Karpas-422 (cell line): Measurements from ENCODE around the gene ELL. TPM values are rescaled to one million over a fixed set of nuclear protein-coding genes. Genes with fewer than 3 reads are reported as not detected.

Source experiments
- DNase-seq: peaks from one replicate; pipeline ENCODE4 v3.0.0-alpha.2; 2015
- H2AFZ ChIP-seq: fragments of 200-600 bp; sonication (generic); 2 replicates; pipeline ENCODE4 v1.6.1; 2014; ENCODE audit warnings: antibody characterized with exemption, low read length, mixed read lengths
- H3K27ac ChIP-seq: fragments of 200-600 bp; sonication (generic); 2 replicates; pipeline ENCODE4 v1.5.1; 2014; ENCODE audit warnings: mild to moderate bottlenecking, low read length, moderate library complexity
- H3K27me3 ChIP-seq: fragments of 200-600 bp; sonication (generic); 2 replicates; pipeline ENCODE4 v1.6.1; 2014; ENCODE audit warnings: low read length, mixed read lengths
- H3K36me3 ChIP-seq: fragments of 200-600 bp; sonication (generic); 2 replicates; pipeline ENCODE4 v1.6.1; 2014; ENCODE audit warnings: low read length, mixed read lengths; ENCODE audit not compliant: insufficient read depth
- H3K4me1 ChIP-seq: fragments of 200-600 bp; sonication (generic); 2 replicates; pipeline ENCODE4 v1.6.1; 2014; ENCODE audit warnings: mild to moderate bottlenecking, low read length, mixed read lengths
- H3K4me2 ChIP-seq: fragments of 200-600 bp; sonication (generic); 2 replicates; pipeline ENCODE4 v1.6.1; 2014; ENCODE audit warnings: low read length, low read depth, mild to moderate bottlenecking; ENCODE audit not compliant: poor library complexity, severe bottlenecking
- H3K4me3 ChIP-seq: fragments of 200-600 bp; sonication (generic); 2 replicates; pipeline ENCODE4 v1.5.1; 2014; ENCODE audit warnings: mild to moderate bottlenecking, antibody characterized with exemption, low read length, mixed read lengths
- H3K79me2 ChIP-seq: fragments of 200-600 bp; sonication (generic); 2 replicates; pipeline ENCODE4 v1.6.1; 2014; ENCODE audit warnings: mild to moderate bottlenecking, low read length, mixed read lengths
- H3K9ac ChIP-seq: fragments of 200-600 bp; sonication (generic); 2 replicates; pipeline ENCODE4 v1.6.0; 2014; ENCODE audit warnings: low read length
- H3K9me2 ChIP-seq: fragments of 200-600 bp; sonication (generic), shearing (Covaris generic); replicated peaks from 2 replicates; pipeline ENCODE4 v1.6.0; 2014; ENCODE audit warnings: mild to moderate bottlenecking, low read length, moderate library complexity; ENCODE audit not compliant: insufficient read depth
- H3K9me3 ChIP-seq: fragments of 300-700, 200-600 bp; sonication (generic); 2 replicates; pipeline ENCODE4 v1.6.1; 2014; ENCODE audit warnings: low read length, mixed read lengths
- H4K20me1 ChIP-seq: fragments of 200-600 bp; sonication (generic); 2 replicates; pipeline ENCODE4 v1.6.1; 2014; ENCODE audit warnings: mild to moderate bottlenecking, antibody characterized with exemption, low read length, low read depth; ENCODE audit not compliant: insufficient read depth
- total RNA-seq: library from RNA; depleted of rRNA; stranded (reverse); fragments of >200 nt; shearing (Covaris generic); gene quantifications from 2 replicates; pipeline ENCODE4 v1.2.3, GENCODE V29; 2014; ENCODE audit warnings: low replicate concordance

ELL gene
- total RNA-seq, 1 experiment from 2014 or later = 10.9 TPM

DNA sequence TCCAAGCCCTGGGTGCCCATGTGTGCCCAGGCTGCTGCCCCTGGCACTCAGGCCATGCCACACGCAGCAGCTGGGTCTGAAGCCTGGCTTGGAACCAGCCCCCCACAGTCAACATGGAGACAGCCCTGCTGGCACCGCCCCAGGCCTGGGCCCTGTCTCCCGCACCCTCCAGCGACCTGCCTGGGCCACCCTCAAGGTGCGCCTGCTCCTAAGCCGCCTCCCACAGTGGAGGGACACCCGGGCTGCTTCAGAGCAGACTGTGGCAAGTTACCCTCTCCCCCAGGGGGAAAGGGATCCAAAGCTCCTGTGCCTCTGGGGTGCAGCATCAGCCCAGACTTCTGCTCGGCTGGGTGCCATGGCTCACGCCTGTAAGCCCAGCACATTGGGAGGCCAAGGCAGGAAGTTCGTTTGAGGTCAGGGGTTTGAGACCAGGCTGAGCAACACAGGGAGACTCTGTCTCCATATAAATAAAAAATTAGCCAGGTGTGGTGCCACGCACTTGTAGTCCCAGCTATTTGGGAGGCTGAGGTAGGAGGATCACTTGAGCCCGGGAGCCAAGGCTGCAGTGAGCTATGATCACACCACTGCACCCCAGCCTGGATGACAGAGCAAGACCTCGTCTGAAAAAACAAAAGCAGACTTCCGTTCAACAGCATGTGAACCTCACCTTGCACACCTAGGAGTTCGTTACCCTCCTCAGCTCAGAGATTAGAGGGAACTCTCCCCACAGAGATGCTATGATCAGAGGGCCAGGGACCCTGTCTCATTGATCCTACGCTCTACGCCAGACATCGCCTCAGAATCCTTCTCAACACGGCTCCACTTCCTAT, 15.6 kb downstream of the ELL start:
- H3K9me2 ChIP-seq = no peaks in the 10 kb centered on the region
- H3K4me1 ChIP-seq = peaks cover 47% of the 10 kb centered on the region
- H3K27ac ChIP-seq = no peak overlapping the region
- peaks cover 97% of the 10 kb centered on the region for H3K79me2 ChIP-seq
- H2AFZ ChIP-seq = no peak overlapping the region
- no peak overlapping the region for H3K4me3 ChIP-seq
- DNase-seq = no peak
- H3K27me3 ChIP-seq = no peaks in the 10 kb centered on the region
- no peak overlapping the region for H3K9ac ChIP-seq
- no peaks in the 10 kb centered on the region for H3K9me3 ChIP-seq
- H3K4me2 ChIP-seq = no peak overlapping the region
- no peaks in the 10 kb centered on the region for H3K36me3 ChIP-seq
- peaks cover 48% of the 10 kb centered on the region for H4K20me1 ChIP-seq

DNA sequence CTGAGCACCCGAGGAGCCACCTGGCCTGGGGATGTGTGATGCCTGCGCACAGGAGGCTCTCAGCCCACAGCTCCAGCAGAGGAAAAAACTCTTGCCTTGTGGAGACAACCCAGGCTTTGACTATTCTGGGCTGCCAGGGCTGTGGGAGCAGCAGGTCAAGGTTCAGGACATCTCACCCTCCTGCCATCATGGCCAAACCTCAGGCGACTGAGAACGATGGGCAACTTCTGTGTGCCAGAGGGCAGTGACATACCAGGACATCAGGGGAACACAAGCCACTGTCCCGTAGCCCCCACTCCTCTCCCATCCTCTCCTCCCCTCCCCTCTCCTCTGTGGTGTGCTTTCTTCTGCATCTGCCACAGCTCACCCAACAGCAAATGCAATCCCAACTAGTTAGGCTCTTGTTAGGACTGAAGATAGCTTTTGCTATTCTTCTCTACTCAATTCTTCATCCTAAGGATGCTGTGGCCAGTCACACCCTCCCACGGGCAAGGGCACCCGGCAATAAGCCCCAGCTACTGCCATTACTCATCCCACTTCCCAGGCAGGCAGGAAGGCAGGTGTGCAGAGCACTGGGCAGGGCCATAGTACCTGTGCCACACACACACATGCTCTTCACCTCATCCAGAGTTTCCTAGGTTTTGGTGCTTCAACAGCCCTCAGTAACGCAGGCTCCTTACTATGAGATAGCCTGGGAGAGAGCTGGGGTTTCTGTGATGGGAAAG, 16.8 kb downstream of the ELL start:
- peaks cover 55% of the 10 kb centered on the region for H3K4me1 ChIP-seq
- no peaks in the 10 kb centered on the region for H3K9me2 ChIP-seq
- no peaks in the 10 kb centered on the region for H3K36me3 ChIP-seq
- H3K79me2 ChIP-seq = peaks cover 100% of the 10 kb centered on the region
- DNase-seq = no peak
- H2AFZ ChIP-seq = no peak overlapping the region
- peaks cover 46% of the 10 kb centered on the region for H4K20me1 ChIP-seq
- H3K4me3 ChIP-seq = no peak overlapping the region
- H3K9me3 ChIP-seq = no peaks in the 10 kb centered on the region
- no peak overlapping the region; the same call in 1 of the 2 replicates for H3K9ac ChIP-seq
- H3K27me3 ChIP-seq = no peaks in the 10 kb centered on the region
- no peak overlapping the region for H3K27ac ChIP-seq
- H3K4me2 ChIP-seq = no peak overlapping the region

DNA sequence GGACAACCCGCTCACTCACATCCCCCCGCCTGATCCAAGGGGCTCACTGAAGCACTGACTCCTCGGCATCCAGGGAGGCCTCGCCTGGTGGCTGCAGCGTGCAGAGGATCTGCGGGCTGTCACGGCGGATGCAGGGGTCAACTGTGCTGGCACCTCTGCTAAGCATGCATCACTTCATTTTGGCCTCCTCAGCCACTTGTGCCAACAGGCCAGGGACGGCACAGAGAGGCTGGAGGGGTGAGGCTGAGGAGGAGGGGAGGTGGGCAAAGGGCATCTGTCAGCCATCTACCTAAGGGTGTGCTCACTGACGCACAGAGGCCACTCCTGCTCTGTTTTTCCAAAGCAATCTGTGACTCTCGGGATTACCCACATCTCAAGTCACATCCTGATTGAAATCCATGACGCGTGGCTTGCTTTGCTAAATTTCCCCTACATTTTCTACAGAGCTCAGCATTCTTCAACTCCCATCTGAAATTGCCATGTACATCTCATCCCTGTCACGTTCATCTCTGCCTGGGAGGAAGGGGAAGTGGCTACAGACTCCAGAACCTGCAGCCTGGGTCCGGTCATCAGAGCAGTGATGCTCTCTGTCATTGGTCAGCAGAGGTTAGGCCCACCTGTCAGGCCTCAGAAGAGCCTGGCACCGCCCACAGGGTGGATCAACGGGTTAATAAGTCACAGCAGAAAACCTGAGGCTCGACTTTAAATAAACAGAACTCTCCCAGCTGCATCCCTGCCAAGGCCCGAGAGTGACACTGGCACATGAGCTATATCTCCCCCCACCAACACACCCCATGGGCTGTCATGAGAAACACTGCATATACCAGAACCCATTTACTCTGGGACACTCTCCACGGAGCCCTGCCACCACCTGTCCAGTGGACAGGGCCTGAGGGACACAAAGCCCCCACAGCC, 17.6 kb downstream of the ELL start:
- Histone ChIP-seq H3K9ac (no peak overlapping the region; the same call in 1 of the 2 replicates), H3K79me2 (peaks cover 99% of the 10 kb centered on the region), H3K36me3 (no peaks in the 10 kb centered on the region), H3K27ac (no peak overlapping the region), H3K4me3 (no peak overlapping the region), H3K9me3 (no peaks in the 10 kb centered on the region), H3K27me3 (no peaks in the 10 kb centered on the region), H2AFZ (no peak overlapping the region), H3K9me2 (no peaks in the 10 kb centered on the region), H4K20me1 (peaks cover 47% of the 10 kb centered on the region), H3K4me2 (no peak overlapping the region), H3K4me1 (peaks cover 55% of the 10 kb centered on the region)
- no peak for DNase-seq

DNA sequence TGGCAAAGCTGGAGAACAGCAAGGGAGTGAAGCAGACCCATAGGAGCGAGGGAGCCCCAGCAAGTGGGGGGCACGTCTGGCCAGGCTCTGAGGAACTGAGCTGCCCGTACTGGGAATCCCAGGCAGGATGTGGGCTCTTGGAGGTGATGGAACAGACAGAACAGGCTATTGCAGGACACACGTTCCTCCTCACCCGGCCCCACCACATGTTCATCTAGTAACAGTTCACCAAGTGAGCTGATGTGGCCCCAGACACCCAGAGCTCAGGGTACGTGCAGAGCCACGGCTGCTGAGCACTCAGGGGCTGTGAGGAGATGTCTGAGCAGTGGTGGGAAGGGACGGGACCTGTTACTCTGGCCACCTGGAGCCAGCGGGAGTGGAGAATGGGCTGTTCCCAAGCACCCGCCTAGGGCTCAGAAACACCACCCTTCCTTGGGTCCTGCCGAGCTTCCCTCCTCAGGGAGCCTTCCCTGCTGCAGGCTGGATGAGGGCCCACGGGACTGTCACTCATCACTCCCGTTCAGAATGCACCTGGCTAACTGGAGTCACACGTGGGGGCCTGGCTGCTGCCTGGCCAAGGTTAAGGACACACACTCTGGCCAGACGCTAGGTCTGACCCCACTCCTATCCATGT, 18.4 kb downstream of the ELL start:
- DNase-seq = no peak
- Histone ChIP-seq H3K27ac (no peak overlapping the region), H3K4me1 (peaks cover 55% of the 10 kb centered on the region), H2AFZ (no peak overlapping the region), H3K27me3 (no peaks in the 10 kb centered on the region), H3K79me2 (peaks cover 99% of the 10 kb centered on the region), H3K9ac (no peak overlapping the region; the same call in 1 of the 2 replicates), H3K9me2 (no peaks in the 10 kb centered on the region), H3K36me3 (no peaks in the 10 kb centered on the region), H3K4me2 (no peak overlapping the region), H4K20me1 (peaks cover 48% of the 10 kb centered on the region), H3K4me3 (no peak overlapping the region), H3K9me3 (no peaks in the 10 kb centered on the region)

DNA sequence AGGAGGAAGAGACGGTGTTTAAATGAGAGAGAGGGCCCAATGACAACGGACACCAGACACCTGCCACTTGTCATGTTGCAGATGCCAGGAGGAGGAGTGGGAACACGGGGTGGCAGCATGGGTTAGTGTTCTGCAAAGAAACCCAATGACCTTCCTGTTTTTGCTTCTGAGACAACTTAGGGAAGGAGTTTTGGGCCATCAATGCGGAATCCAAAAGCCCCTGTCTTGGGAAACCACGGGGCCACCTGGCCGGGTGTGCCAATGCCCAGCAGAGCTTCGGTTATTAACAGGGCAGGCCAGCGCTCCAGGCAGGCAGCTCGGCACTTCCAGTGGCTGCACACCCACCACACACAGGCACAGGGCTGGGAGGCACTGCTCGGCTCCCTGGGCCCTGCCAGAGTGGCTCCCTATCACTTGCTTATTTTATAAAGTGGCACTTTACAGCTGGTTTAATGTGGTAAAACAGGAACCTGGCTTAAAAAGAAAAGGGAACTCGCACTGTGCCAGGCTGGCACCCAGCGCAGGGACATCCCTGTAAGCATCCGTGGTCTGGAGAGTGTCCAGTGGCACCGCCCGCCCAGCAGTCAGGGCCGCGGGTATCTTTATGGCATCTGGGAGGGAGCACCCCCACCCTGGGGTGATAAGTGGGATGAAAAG, 19.1 kb downstream of the ELL start:
- Histone ChIP-seq H3K4me3 (no peak overlapping the region), H3K27me3 (no peaks in the 10 kb centered on the region), H2AFZ (no peak overlapping the region), H3K4me2 (no peak overlapping the region), H3K9ac (no peak overlapping the region), H4K20me1 (peaks cover 46% of the 10 kb centered on the region), H3K79me2 (peaks cover 98% of the 10 kb centered on the region), H3K9me3 (no peaks in the 10 kb centered on the region), H3K27ac (no peak overlapping the region), H3K36me3 (no peaks in the 10 kb centered on the region), H3K9me2 (no peaks in the 10 kb centered on the region), H3K4me1 (peaks cover 55% of the 10 kb centered on the region)
- no peak for DNase-seq

DNA sequence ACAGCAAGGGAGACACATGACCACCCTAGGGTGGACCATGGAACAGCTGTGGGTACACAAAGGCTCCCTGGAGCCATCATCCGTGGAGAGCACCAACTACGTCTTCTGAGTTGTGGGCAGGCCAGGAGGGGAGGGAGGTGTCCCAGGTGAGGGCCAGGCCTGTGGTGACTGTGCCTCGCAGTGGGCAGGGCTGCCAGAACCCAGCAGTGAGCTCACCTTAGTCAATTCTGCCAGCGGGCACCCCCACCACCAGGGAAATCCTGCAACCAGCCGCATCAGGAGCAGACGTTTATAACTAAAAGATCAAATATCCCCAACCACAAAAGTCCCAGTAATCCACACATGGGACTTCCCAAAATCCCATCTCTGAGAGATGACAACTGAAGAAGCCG, 19.6 kb downstream of the ELL start:
- H3K79me2 ChIP-seq = peaks cover 96% of the 10 kb centered on the region
- no peak overlapping the region for H3K9ac ChIP-seq
- peaks cover 55% of the 10 kb centered on the region for H3K4me1 ChIP-seq
- no peak overlapping the region for H3K4me3 ChIP-seq
- H3K9me2 ChIP-seq = no peaks in the 10 kb centered on the region
- peaks cover 41% of the 10 kb centered on the region for H4K20me1 ChIP-seq
- no peak overlapping the region for H2AFZ ChIP-seq
- no peaks in the 10 kb centered on the region for H3K9me3 ChIP-seq
- no peaks in the 10 kb centered on the region for H3K27me3 ChIP-seq
- no peaks in the 10 kb centered on the region for H3K36me3 ChIP-seq
- no peak overlapping the region for H3K4me2 ChIP-seq
- no peak for DNase-seq
- no peak overlapping the region for H3K27ac ChIP-seq

DNA sequence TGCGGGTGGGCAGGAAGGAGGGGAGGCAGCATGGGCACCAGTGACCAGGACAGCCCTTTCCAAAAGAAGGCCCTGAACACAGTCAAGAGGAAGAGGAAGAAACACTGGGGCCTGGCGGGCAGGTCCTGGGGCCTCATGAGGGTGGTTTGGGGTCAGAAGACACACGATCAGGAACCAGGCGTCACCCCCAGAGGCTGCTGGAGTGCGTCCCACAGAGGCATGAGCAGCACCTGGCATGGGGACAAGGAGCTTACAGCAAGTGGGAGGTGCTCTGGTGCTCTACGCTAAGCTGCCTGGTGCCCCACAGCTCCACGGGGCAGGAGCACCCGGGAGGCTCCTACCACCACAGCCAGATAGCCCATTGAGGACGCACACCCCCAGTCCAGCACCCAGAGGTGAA, 20.0 kb downstream of the ELL start:
- Histone ChIP-seq H2AFZ (no peak overlapping the region), H3K27ac (no peak overlapping the region), H3K36me3 (no peaks in the 10 kb centered on the region), H3K9me2 (no peaks in the 10 kb centered on the region), H3K4me1 (peaks cover 55% of the 10 kb centered on the region), H3K9me3 (no peaks in the 10 kb centered on the region), H4K20me1 (peaks cover 37% of the 10 kb centered on the region), H3K4me3 (no peak overlapping the region), H3K79me2 (peaks cover 96% of the 10 kb centered on the region), H3K9ac (no peak overlapping the region), H3K27me3 (no peaks in the 10 kb centered on the region), H3K4me2 (no peak overlapping the region)
- DNase-seq = no peak
